ENCODE measurements around the gene SORCS2. TPM values are rescaled to one million over a fixed set of nuclear protein-coding genes. Genes with fewer than 3 reads are reported as not detected.
A peak's percentile ranks its signal among the peaks of the same experiment; 100 is the strongest.

Gene SORCS2
- total RNA-seq, 2 donors from 2014 or later: not detected

GRCh38 chr4:7683126-7683703, 490.9 kb downstream of the SORCS2 start:
- H3K4me1 Mint-ChIP-seq: no peaks in the 10 kb centered on the region
- no peaks in the 10 kb centered on the region for H3K36me3 Mint-ChIP-seq (ENCODE audit: low read depth)
- no peak for ATAC-seq
- H3K27me3 Mint-ChIP-seq: no peaks in the 10 kb centered on the region
- DNase-seq: no peak
- H3K4me3 Mint-ChIP-seq: no peak overlapping the region
- H3K9me3 ChIP-seq (ENCODE audit: control insufficient read depth, low read length, poor library complexity, severe bottlenecking): no peaks in the 10 kb centered on the region
- peak overlapping the region; percentile 1 for H3K27ac Mint-ChIP-seq

- H3K4me1 Mint-ChIP-seq: no peaks in the 10 kb centered on the region
- no peaks in the 10 kb centered on the region for H3K9me3 ChIP-seq (ENCODE audit: control insufficient read depth, low read length, poor library complexity, severe bottlenecking)
- no peak overlapping the region for H3K27ac Mint-ChIP-seq
- no peaks in the 10 kb centered on the region for H3K36me3 Mint-ChIP-seq (ENCODE audit: low read depth)
- H3K27me3 Mint-ChIP-seq: no peaks in the 10 kb centered on the region
- no peak for ATAC-seq
- no peak overlapping the region for H3K4me3 Mint-ChIP-seq
- DNase-seq: no peak
Observed at GRCh38 chr4:7684294-7684693, 492.0 kb downstream of the SORCS2 start.

GRCh38 chr4:7686070-7686870, 493.9 kb downstream of the SORCS2 start:
- no peaks in the 10 kb centered on the region for H3K9me3 ChIP-seq (ENCODE audit: control insufficient read depth, low read length, poor library complexity, severe bottlenecking)
- ATAC-seq: no peak
- no peak overlapping the region for H3K4me3 Mint-ChIP-seq
- no peaks in the 10 kb centered on the region for H3K36me3 Mint-ChIP-seq (ENCODE audit: low read depth)
- DNase-seq: no peak
- no peaks in the 10 kb centered on the region for H3K4me1 Mint-ChIP-seq
- no peak overlapping the region for H3K27ac Mint-ChIP-seq
- no peaks in the 10 kb centered on the region for H3K27me3 Mint-ChIP-seq

GRCh38 chr4:7687006-7687405, 494.7 kb downstream of the SORCS2 start:
- Mint-ChIP-seq H3K27me3 (no peaks in the 10 kb centered on the region), H3K36me3 (ENCODE audit: low read depth) (no peaks in the 10 kb centered on the region), H3K4me3 (no peak overlapping the region), H3K4me1 (no peaks in the 10 kb centered on the region), H3K27ac (no peak overlapping the region)
- no peaks in the 10 kb centered on the region for H3K9me3 ChIP-seq (ENCODE audit: control insufficient read depth, low read length, poor library complexity, severe bottlenecking)
- ATAC-seq (no peak), DNase-seq (no peak)

GRCh38 chr4:7687796-7688195, 495.5 kb downstream of the SORCS2 start:
- H3K36me3 Mint-ChIP-seq (ENCODE audit: low read depth): no peaks in the 10 kb centered on the region
- H3K4me3 Mint-ChIP-seq: no peak overlapping the region
- no peaks in the 10 kb centered on the region for H3K27me3 Mint-ChIP-seq
- DNase-seq (no peak), ATAC-seq (no peak)
- H3K4me1 Mint-ChIP-seq: no peaks in the 10 kb centered on the region
- H3K27ac Mint-ChIP-seq: no peak overlapping the region
- H3K9me3 ChIP-seq (ENCODE audit: control insufficient read depth, low read length, poor library complexity, severe bottlenecking): no peaks in the 10 kb centered on the region

- Mint-ChIP-seq H3K4me3 (no peak overlapping the region), H3K27ac (no peak overlapping the region), H3K4me1 (no peaks in the 10 kb centered on the region), H3K36me3 (ENCODE audit: low read depth) (peaks cover 2% of the 10 kb centered on the region), H3K27me3 (no peaks in the 10 kb centered on the region)
- DNase-seq (no peak), ATAC-seq (no peak)
- no peaks in the 10 kb centered on the region for H3K9me3 ChIP-seq (ENCODE audit: control insufficient read depth, low read length, poor library complexity, severe bottlenecking)
Observed at GRCh38 chr4:7689773-7690693, 497.7 kb downstream of the SORCS2 start.

GRCh38 chr4:7691061-7691460, 498.7 kb downstream of the SORCS2 start:
- DNase-seq: no peak

GRCh38 chr4:7691982-7692381, 499.6 kb downstream of the SORCS2 start:
- H3K4me3 Mint-ChIP-seq: no peak overlapping the region
- no peak overlapping the region for H3K27ac Mint-ChIP-seq
- H3K27me3 Mint-ChIP-seq: peaks cover 6% of the 10 kb centered on the region
- ATAC-seq (no peak), DNase-seq (no peak)
- peaks cover 3% of the 10 kb centered on the region for H3K36me3 Mint-ChIP-seq (ENCODE audit: low read depth)
- no peaks in the 10 kb centered on the region for H3K4me1 Mint-ChIP-seq
- no peaks in the 10 kb centered on the region for H3K9me3 ChIP-seq (ENCODE audit: control insufficient read depth, low read length, poor library complexity, severe bottlenecking)

More at GRCh38 chr4:7691061-7691460, 498.7 kb downstream of the SORCS2 start:
- no peak for ATAC-seq
- Mint-ChIP-seq H3K27ac (no peak overlapping the region), H3K36me3 (ENCODE audit: low read depth) (peaks cover 2% of the 10 kb centered on the region), H3K4me1 (no peaks in the 10 kb centered on the region), H3K27me3 (no peaks in the 10 kb centered on the region), H3K4me3 (no peak overlapping the region)
- H3K9me3 ChIP-seq (ENCODE audit: control insufficient read depth, low read length, poor library complexity, severe bottlenecking): no peaks in the 10 kb centered on the region

GRCh38 chr4:7692451-7693236, 500.3 kb downstream of the SORCS2 start:
- H3K4me1 Mint-ChIP-seq: no peaks in the 10 kb centered on the region
- DNase-seq: no peak
- no peak for ATAC-seq

GRCh38 chr4:7693237-7693608, 500.9 kb downstream of the SORCS2 start:
- no peaks in the 10 kb centered on the region for H3K4me1 Mint-ChIP-seq
- H3K9me3 ChIP-seq (ENCODE audit: control insufficient read depth, low read length, poor library complexity, severe bottlenecking): no peaks in the 10 kb centered on the region
- no peak overlapping the region for H3K4me3 Mint-ChIP-seq
- DNase-seq (no peak), ATAC-seq (no peak)
- peaks cover 19% of the 10 kb centered on the region for H3K27me3 Mint-ChIP-seq
- H3K36me3 Mint-ChIP-seq (ENCODE audit: low read depth): peaks cover 3% of the 10 kb centered on the region
- H3K27ac Mint-ChIP-seq: no peak overlapping the region

More at GRCh38 chr4:7692451-7693236, 500.3 kb downstream of the SORCS2 start:
- H3K4me3 Mint-ChIP-seq: no peak overlapping the region
- H3K27me3 Mint-ChIP-seq: peaks cover 13% of the 10 kb centered on the region
- no peak overlapping the region for H3K27ac Mint-ChIP-seq
- H3K36me3 Mint-ChIP-seq (ENCODE audit: low read depth): peaks cover 3% of the 10 kb centered on the region
- H3K9me3 ChIP-seq (ENCODE audit: control insufficient read depth, low read length, poor library complexity, severe bottlenecking): no peaks in the 10 kb centered on the region

GRCh38 chr4:7693711-7694110, 501.4 kb downstream of the SORCS2 start:
- ATAC-seq: no peak
- DNase-seq: no peak
- Mint-ChIP-seq H3K4me1 (peaks cover under 1% of the 10 kb centered on the region), H3K36me3 (ENCODE audit: low read depth) (peaks cover 3% of the 10 kb centered on the region), H3K27me3 (peaks cover 24% of the 10 kb centered on the region), H3K4me3 (no peak overlapping the region), H3K27ac (no peak overlapping the region)
- H3K9me3 ChIP-seq (ENCODE audit: control insufficient read depth, low read length, poor library complexity, severe bottlenecking): no peaks in the 10 kb centered on the region

GRCh38 chr4:7694324-7694723, 502.0 kb downstream of the SORCS2 start:
- Mint-ChIP-seq H3K4me3 (no peak overlapping the region), H3K27me3 (peaks cover 30% of the 10 kb centered on the region), H3K27ac (no peak overlapping the region), H3K4me1 (peaks cover 2% of the 10 kb centered on the region), H3K36me3 (ENCODE audit: low read depth) (peaks cover 3% of the 10 kb centered on the region)
- H3K9me3 ChIP-seq (ENCODE audit: control insufficient read depth, low read length, poor library complexity, severe bottlenecking): no peaks in the 10 kb centered on the region
- ATAC-seq (no peak), DNase-seq (no peak)

All from T-helper 17 cell (primary cell).